GM12872 (cell line): ENCODE measurements around the gene VDAC1.

Experiments used
- TF ChIP-seq, protein P1 (sequence below): IDR thresholded peaks from 3 replicates; pipeline ENCODE4 v1.5.1; 2011; ENCODE audit warnings: low read depth, mild to moderate bottlenecking, low read length, moderate library complexity; ENCODE audit not compliant: insufficient read depth

The VDAC1 gene

DNA sequence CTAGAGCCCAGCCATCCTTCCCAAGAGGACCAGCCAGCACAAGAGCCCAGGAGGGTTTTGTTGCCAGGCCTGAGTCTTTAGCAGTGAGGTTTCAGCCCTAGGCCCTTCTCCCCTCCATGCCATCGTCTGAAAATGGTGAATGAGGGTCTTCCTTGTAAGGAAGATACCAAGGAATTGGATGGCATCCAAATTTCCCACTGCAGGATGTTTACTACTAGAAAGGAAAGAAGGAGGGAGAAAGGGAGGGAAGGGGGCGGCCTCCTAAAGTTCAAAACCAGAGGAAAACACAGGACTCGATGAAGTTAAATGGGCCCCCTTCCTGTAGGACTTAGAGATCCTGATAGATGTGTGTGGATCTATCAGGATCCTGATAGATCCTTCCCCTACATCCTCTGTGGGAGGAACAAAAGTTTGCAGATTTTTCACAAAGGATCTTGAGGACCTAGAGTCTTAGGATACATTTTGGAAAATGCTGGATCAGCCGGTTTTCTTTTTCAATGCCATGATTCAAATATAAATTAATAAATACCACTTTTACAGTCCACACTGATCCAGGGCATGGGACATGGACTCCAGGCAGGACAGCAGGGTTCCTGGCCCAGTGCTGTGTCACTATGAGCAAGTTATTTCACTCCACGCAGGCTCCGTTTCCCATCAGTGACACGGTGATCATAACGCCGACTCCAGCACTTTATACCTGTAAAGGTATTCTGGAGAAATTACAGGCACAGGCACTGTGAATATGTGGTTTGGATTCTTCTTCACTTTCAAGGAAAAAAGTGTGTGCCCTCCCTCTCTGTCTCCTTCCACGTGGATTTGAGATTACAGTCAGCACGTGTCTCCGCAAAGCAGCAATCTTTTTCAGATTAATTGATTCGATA lies 77.2 kb downstream of the VDAC1 start:
- TF ChIP-seq, protein P1, sequence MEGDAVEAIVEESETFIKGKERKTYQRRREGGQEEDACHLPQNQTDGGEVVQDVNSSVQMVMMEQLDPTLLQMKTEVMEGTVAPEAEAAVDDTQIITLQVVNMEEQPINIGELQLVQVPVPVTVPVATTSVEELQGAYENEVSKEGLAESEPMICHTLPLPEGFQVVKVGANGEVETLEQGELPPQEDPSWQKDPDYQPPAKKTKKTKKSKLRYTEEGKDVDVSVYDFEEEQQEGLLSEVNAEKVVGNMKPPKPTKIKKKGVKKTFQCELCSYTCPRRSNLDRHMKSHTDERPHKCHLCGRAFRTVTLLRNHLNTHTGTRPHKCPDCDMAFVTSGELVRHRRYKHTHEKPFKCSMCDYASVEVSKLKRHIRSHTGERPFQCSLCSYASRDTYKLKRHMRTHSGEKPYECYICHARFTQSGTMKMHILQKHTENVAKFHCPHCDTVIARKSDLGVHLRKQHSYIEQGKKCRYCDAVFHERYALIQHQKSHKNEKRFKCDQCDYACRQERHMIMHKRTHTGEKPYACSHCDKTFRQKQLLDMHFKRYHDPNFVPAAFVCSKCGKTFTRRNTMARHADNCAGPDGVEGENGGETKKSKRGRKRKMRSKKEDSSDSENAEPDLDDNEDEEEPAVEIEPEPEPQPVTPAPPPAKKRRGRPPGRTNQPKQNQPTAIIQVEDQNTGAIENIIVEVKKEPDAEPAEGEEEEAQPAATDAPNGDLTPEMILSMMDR, result no peak

DNA sequence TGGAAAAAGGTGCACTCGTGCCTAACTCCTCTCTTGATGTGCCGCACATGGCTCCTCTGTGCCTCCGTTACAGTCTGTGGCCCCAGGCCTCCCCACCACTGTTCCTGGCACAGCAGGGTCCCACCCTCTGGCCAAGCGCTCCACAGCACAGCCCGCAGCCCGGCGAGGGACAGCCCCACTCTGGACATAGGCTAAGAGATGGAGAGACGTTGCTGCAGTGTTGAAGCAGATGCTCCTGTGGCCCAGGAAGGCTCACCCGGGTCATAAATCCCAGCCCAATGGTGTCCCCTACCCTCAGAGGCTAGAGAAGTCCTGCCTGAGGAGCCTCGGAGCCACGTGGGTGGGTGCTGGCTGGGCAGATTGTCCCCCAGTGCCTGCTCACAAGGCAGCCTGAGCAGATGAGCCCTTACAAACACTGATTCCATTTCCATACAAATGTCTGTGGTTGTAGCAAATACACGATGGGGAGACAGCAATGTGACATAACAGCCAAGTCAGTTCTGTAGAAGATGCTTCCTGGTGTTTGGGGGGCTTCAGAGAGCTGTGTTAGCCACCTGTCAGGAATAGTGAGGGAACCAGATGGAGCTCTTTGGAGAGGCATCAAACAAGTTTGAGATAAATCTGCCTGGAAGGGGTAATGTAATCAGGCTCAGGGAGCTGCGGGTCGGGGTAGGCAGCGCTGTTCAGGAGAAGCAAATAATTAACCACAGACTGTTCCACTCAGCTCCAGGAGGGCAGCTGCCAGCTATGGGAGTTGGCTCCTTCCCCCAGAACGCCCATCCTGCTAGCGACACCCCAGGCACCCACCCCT lies 78.1 kb downstream of the VDAC1 start:
- TF ChIP-seq, protein P1, result no peak

DNA sequence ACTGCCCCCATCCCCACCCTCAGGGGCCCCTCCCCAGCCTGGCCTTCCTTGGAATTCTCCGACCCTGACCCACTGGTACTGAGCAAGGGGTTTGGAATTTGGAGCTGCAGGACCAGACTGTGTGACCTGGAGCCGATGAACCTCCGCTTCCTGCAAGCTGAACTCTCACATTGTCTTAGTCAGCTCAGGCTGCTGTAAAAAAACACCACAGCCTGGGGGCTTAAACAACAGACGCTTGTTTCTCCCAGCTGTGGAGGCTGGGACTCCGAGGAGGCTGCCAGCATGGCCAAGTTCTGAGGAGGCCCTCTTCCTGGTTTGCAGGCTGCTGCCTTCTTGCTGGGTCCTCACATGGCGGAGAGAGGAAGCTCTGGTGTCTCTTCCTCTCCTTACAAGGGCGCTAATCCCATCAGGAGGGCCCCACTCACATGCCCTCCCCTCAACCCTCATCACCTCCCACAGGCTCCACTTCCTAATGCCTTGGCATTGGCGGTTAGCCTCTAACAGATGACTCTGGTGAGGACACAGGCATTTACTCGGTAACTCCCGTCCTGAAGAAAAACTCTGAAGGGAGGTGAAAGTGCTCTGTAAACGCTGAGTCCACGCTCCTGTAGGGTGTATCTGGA lies 78.8 kb downstream of the VDAC1 start:
- TF ChIP-seq, protein P1, result no peak

DNA sequence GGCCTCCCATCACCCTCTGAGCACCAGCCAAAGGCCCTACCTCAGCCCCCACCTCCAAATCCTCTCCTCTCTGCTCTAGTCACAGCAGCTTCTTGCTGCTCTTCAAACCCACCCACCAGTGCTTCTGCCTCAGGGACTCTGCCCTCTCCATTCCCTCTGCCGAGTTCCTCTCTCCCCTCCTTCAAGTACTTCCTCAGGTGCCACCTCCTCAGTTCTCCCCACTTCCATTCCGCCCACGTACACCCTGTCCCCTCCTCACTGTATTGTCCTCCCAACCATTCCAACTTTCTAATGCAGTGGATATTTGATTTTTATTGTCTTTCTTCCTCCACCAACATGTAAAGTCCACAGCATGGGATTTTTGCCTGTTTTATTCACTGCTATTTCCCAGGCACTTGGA lies 79.5 kb downstream of the VDAC1 start:
- TF ChIP-seq, protein P1, result no peak

DNA sequence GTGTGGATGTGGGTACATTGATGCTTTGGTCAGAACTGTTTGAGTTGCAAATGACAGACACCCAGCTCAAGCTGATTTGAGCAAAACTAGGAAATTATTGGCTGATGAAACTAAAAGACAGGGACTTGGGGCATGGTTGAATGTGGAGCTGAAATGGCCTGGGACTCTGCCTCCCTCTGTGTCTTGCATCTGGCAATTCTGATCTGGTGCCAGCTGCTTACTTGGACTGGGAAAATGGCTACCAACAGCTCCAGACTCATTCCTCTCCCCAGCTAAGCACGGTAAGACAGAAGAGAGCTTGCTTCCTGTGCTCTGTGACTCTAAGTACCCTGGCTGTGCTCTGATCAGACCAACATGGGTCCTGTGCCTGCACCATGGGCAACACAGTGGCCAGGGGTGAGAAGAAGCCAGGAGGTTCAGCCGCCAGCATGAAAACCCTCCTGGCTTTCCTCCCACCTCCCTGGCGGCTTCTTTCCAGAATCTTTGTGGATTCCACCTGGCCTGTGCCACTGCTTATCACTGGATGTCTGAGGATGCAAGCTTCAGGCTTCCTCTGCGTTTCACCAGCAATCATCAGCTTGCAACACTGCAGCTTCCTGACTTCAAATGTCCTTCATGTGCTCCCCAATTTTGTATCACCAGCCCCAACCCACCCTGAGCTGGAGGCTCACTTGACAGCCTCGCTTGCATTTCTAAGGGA lies 80.4 kb downstream of the VDAC1 start:
- TF ChIP-seq, protein P1, result no peak

DNA sequence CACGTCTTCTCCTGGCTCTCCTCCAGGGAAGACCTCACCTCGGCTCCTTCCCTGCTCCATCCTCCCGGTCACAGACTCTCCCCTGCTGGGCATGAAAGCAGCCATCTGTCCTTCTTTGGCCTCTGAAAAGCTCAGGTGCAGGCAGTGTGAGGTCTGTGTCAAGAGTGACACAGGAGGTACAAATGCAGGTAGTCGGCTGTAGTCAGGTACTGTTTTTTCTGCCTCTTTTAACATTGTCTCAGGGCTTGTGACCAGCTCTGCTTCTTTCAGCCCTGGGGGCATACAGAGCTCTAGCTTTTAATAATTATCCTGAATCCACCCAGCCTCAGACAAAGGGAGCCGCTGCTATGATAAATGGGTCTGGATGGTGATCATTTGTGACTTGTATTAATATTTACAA lies 82.8 kb downstream of the VDAC1 start:
- TF ChIP-seq, protein P1, result no peak
